Vagina (tissue), 2 donors: ENCODE results near the gene TEAD1.

Experiments used
- POLR2A ChIP-seq, 2 donors: fragments of 450-650 bp; IDR thresholded peaks; one replicate each; pipeline ENCODE4 v1.6.1; 2017; ENCODE audit warnings: antibody characterized with exemption in 2 of 2, mild to moderate bottlenecking in 2 of 2, moderate library complexity in 2 of 2
- TF ChIP-seq, protein P1 (sequence below), 3 experiments: fragments of 450-650 bp in 2 of 3; fragments of 200-600 bp in 1 of 3; sonication (generic) in 1 of 3; IDR thresholded peaks; one replicate each; pipeline ENCODE4 v1.5.1; 2017 to 2019; ENCODE audit warnings: antibody characterized with exemption in 3 of 3, mild to moderate bottlenecking in 2 of 3, moderate library complexity in 2 of 3

DNA sequence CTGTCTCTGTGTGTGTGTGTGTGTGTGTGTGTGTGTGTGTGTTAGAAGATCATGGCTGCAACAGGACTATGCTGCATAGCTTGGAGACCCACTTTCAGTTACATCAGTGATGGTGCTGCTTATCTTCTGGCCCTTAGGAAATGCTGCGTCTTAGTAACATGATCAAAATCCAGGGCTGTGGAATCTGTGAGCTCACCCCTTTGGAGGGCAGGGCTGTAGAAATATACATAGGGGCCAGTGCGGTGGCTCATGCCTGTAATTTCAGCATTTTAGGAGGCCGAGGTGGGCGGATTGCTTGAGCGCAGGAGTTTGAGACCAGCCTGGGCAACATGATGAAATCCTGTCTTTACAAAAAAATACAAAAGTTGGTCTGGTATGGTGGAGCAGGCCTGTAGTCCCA, 183.4 kb downstream of the TEAD1 start:
- TF ChIP-seq POLR2A (IDR thresholded peaks at IDR 0.05) = no peak
- TF ChIP-seq, protein P1, sequence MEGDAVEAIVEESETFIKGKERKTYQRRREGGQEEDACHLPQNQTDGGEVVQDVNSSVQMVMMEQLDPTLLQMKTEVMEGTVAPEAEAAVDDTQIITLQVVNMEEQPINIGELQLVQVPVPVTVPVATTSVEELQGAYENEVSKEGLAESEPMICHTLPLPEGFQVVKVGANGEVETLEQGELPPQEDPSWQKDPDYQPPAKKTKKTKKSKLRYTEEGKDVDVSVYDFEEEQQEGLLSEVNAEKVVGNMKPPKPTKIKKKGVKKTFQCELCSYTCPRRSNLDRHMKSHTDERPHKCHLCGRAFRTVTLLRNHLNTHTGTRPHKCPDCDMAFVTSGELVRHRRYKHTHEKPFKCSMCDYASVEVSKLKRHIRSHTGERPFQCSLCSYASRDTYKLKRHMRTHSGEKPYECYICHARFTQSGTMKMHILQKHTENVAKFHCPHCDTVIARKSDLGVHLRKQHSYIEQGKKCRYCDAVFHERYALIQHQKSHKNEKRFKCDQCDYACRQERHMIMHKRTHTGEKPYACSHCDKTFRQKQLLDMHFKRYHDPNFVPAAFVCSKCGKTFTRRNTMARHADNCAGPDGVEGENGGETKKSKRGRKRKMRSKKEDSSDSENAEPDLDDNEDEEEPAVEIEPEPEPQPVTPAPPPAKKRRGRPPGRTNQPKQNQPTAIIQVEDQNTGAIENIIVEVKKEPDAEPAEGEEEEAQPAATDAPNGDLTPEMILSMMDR (IDR thresholded peaks at IDR 0.05) = no peak
